HEK293 (cell line): ENCODE measurements around the gene ANKRD16.

Source experiments
- CTCF ChIA-PET: fragments of 350-600 bp; formaldehyde crosslinking; extraction: SDS; loops from one replicate; lab custom pipeline; 2021; ENCODE audit warnings: antibody characterized with exemption; lab: Yijun Ruan, JAX
- POLR2A ChIA-PET: fragments of 300-600 bp; formaldehyde crosslinking; extraction: SDS; loops from one replicate; lab custom pipeline; 2020; ENCODE audit warnings: antibody characterized with exemption, inconsistent platforms; lab: Yijun Ruan, JAX
- H3K27ac ChIP-seq: fragments of 200-500 bp; sonication (Bioruptor generic); 2 replicates; pipeline ENCODE4 v1.5.1; 2014; ENCODE audit warnings: low read depth, low read length, control low read depth, inconsistent platforms; ENCODE audit errors: extremely low read depth
- H3K36me3 ChIP-seq, 2 experiments: fragments of 200-500 bp in 1 of 2; sonication (Bioruptor generic) in 1 of 2; 1 replicate in 1 of 2; 2 replicates in 1 of 2; pipeline ENCODE4 v1.5.1; 2014 to 2017; ENCODE audit warnings: inconsistent platforms in 2 of 2, low read length in 2 of 2; ENCODE audit not compliant: control insufficient read depth in 2 of 2, insufficient read depth in 1 of 2
- H3K4me1 ChIP-seq: fragments of 200-500 bp; sonication (Bioruptor generic); 2 replicates; pipeline ENCODE4 v1.5.1; 2014; ENCODE audit warnings: mild to moderate bottlenecking, low read length, inconsistent platforms; ENCODE audit not compliant: control insufficient read depth, insufficient read depth
- H3K4me3 ChIP-seq: 2 replicates; pipeline ENCODE4 v1.5.1; 2011; ENCODE audit warnings: low read depth, mild to moderate bottlenecking, control low read depth, low read length, moderate library complexity
- H3K9me3 ChIP-seq: fragments of 200-500 bp; sonication (Bioruptor generic); 2 replicates; pipeline ENCODE4 v1.5.1; 2014; ENCODE audit warnings: low read depth, low read length, inconsistent platforms; ENCODE audit not compliant: control insufficient read depth, insufficient read depth
- BCL11A ChIP-seq: fragments of 450-650 bp; formaldehyde crosslinking; IDR thresholded peaks from 2 replicates; pipeline ENCODE4 v1.5.1; 2016; ENCODE audit warnings: low read depth, missing biosample characterization, missing genetic modification characterization
- ELK4 ChIP-seq: IDR thresholded peaks from 2 replicates; pipeline ENCODE4 v1.6.1; 2011; ENCODE audit warnings: mild to moderate bottlenecking, low read depth, low read length, borderline replicate concordance
- KLF16 ChIP-seq: fragments of 450-650 bp; formaldehyde crosslinking; IDR thresholded peaks from 2 replicates; pipeline ENCODE4 v1.5.1; 2017; ENCODE audit warnings: missing biosample characterization, missing genetic modification characterization
- KLF9 ChIP-seq: fragments of 450-650 bp; formaldehyde crosslinking; IDR thresholded peaks from 2 replicates; pipeline ENCODE4 v1.5.1; 2016; ENCODE audit warnings: missing biosample characterization, missing genetic modification characterization, low read depth
- OVOL3 ChIP-seq: fragments of 450-650 bp; formaldehyde crosslinking; IDR thresholded peaks from 2 replicates; pipeline ENCODE4 v1.5.1; 2016; ENCODE audit warnings: missing biosample characterization, missing genetic modification characterization
- PRDM1 ChIP-seq: fragments of 450-650 bp; formaldehyde crosslinking; IDR thresholded peaks from 2 replicates; pipeline ENCODE4; 2016; ENCODE audit warnings: missing biosample characterization, missing genetic modification characterization
- PRDM4 ChIP-seq: fragments of 450-650 bp; formaldehyde crosslinking; IDR thresholded peaks from 2 replicates; pipeline ENCODE4 v1.5.1; 2017; ENCODE audit warnings: missing biosample characterization, missing genetic modification characterization
- SETDB1 ChIP-seq: IDR thresholded peaks from one replicate; pipeline ENCODE4 v1.6.1; 2017; ENCODE audit warnings: mild to moderate bottlenecking, low read length, moderate library complexity, mixed read lengths; ENCODE audit not compliant: insufficient read length
- ZBTB17 ChIP-seq: fragments of 450-650 bp; formaldehyde crosslinking; IDR thresholded peaks from 2 replicates; pipeline ENCODE4 v1.5.1; 2016; ENCODE audit warnings: missing biosample characterization, missing genetic modification characterization
- ZBTB20 ChIP-seq: fragments of 450-650 bp; formaldehyde crosslinking; IDR thresholded peaks from 2 replicates; pipeline ENCODE4 v1.5.1; 2016; ENCODE audit warnings: missing biosample characterization, missing genetic modification characterization
- ZBTB26 ChIP-seq: fragments of 450-650 bp; formaldehyde crosslinking; optimal IDR thresholded peaks from 2 replicates; pipeline ENCODE3; 2016; ENCODE audit warnings: missing biosample characterization, mild to moderate bottlenecking, missing genetic modification characterization
- ZBTB7A ChIP-seq: fragments of 450-650 bp; formaldehyde crosslinking; IDR thresholded peaks from 2 replicates; pipeline ENCODE4 v1.5.1; 2016; ENCODE audit warnings: low read depth, missing biosample characterization, missing genetic modification characterization
- ZBTB8A ChIP-seq: fragments of 450-650 bp; formaldehyde crosslinking; IDR thresholded peaks from 2 replicates; pipeline ENCODE4 v1.5.1; 2016; ENCODE audit warnings: missing biosample characterization, missing genetic modification characterization
- ZEB2 ChIP-seq: fragments of 450-650 bp; formaldehyde crosslinking; IDR thresholded peaks from 2 replicates; pipeline ENCODE4 v1.5.1; 2016; ENCODE audit warnings: missing biosample characterization, missing genetic modification characterization
- ZIC2 ChIP-seq: fragments of 450-650 bp; formaldehyde crosslinking; IDR thresholded peaks from 2 replicates; pipeline ENCODE4 v1.5.1; 2016; ENCODE audit warnings: missing biosample characterization, missing genetic modification characterization
- ZNF155 ChIP-seq: fragments of 450-650 bp; formaldehyde crosslinking; IDR thresholded peaks from 2 replicates; pipeline ENCODE4 v1.5.1; 2016; ENCODE audit warnings: missing biosample characterization, missing genetic modification characterization
- ZNF174 ChIP-seq: fragments of 450-650 bp; formaldehyde crosslinking; IDR thresholded peaks from 2 replicates; pipeline ENCODE4 v1.5.0; 2017; ENCODE audit warnings: missing biosample characterization, mild to moderate bottlenecking, missing genetic modification characterization
- ZNF2 ChIP-seq: fragments of 450-650 bp; formaldehyde crosslinking; IDR thresholded peaks from 2 replicates; pipeline ENCODE4 v1.5.1; 2016; ENCODE audit warnings: missing biosample characterization, missing genetic modification characterization
- ZNF335 ChIP-seq: fragments of 450-650 bp; formaldehyde crosslinking; conservative IDR thresholded peaks from 2 replicates; pipeline ENCODE4 v1.5.1; 2016; ENCODE audit warnings: missing biosample characterization, missing genetic modification characterization
- ZNF544 ChIP-seq: fragments of 450-650 bp; formaldehyde crosslinking; IDR thresholded peaks from 2 replicates; pipeline ENCODE4 v1.5.0; 2017; ENCODE audit warnings: missing biosample characterization, missing genetic modification characterization
- ZNF555 ChIP-seq: fragments of 450-650 bp; formaldehyde crosslinking; conservative IDR thresholded peaks from 2 replicates; pipeline ENCODE4 v1.5.1; 2017; ENCODE audit warnings: missing biosample characterization, mild to moderate bottlenecking, missing genetic modification characterization, inconsistent platforms
- ZNF600 ChIP-seq: fragments of 450-650 bp; formaldehyde crosslinking; IDR thresholded peaks from 2 replicates; pipeline ENCODE4 v1.5.1; 2016; ENCODE audit warnings: missing biosample characterization, missing genetic modification characterization
- ZNF664 ChIP-seq: fragments of 450-650 bp; formaldehyde crosslinking; IDR thresholded peaks from 2 replicates; pipeline ENCODE4 v1.5.1; 2016; ENCODE audit warnings: missing biosample characterization, missing genetic modification characterization
- ZNF670 ChIP-seq: fragments of 450-650 bp; formaldehyde crosslinking; IDR thresholded peaks from 2 replicates; pipeline ENCODE4 v1.5.1; 2016; ENCODE audit warnings: missing biosample characterization, missing genetic modification characterization, low read depth
- ZNF768 ChIP-seq: fragments of 450-650 bp; formaldehyde crosslinking; IDR thresholded peaks from 2 replicates; pipeline ENCODE4 v1.5.1; 2018; ENCODE audit warnings: missing biosample characterization, mild to moderate bottlenecking, missing genetic modification characterization

ANKRD16 gene

GRCh38 chr10:5813341-5814109 is 76.2 kb downstream of the ANKRD16 start, which contains the start of gene GDI2 (continued):
- TF ChIP-seq ZNF174 (tag by site-specific recombination) (no peak), ZNF155 (no peak), ZNF544 (no peak), ZNF664 (tag by site-specific recombination) (no peak), OVOL3 (no peak), KLF16 (tag by site-specific recombination) (peak; percentile 79), ZEB2 (tag by site-specific recombination) (peak; percentile 77; the same call in 1 of the 2 replicates), PRDM4 (tag by site-specific recombination) (no peak; the same call in 1 of the 2 replicates), ZBTB8A (tag by site-specific recombination) (peak; percentile 38), ZNF555 (tag by site-specific recombination) (no peak), ZNF2 (tag by site-specific recombination) (no peak), ZNF768 (tag by site-specific recombination) (no peak)

- Histone ChIP-seq H3K36me3 (no peaks in the 10 kb centered on the region; a peak in 1 of 3 replicates), H3K9me3 (no peaks in the 10 kb centered on the region), H3K4me1 (peaks cover 7% of the 10 kb centered on the region), H3K4me3 (peak overlapping the region; percentile 98)
- POLR2A ChIA-PET = interaction anchor here (0.6 to 2.3 kb wide), 20 partner anchors 9 to 998 kb away, joined by 3 to 35 read pairs (median 4); partner anchors contain the start of genes ANKRD16, FBH1 and TASOR2
- TF ChIP-seq ZIC2 (tag by site-specific recombination) (no peak), ELK4 (no peak), ZNF335 (tag by site-specific recombination) (peak; percentile 99), ZBTB17 (no peak), ZBTB20 (tag by site-specific recombination) (peak; percentile 17; the same call in 1 of the 2 replicates), ZBTB8A (tag by site-specific recombination) (peak; percentile 98), BCL11A (tag by site-specific recombination) (no peak), ZNF600 (tag by site-specific recombination) (0 out of 2 replicates have a peak, but pooled peaks have one; percentile 14), ZNF670 (tag by site-specific recombination) (no peak), ZBTB7A (tag by site-specific recombination) (peak; percentile 53; the same call in 1 of the 2 replicates), SETDB1 (no peak), ZBTB26 (tag by site-specific recombination) (peak; percentile 77), KLF9 (no peak), PRDM1 (tag by site-specific recombination) (0 out of 2 replicates have a peak, but pooled peaks have one; percentile 49)
- TF ChIP-seq, all 188 proteins: peak for 7
- CTCF ChIA-PET = interaction anchor here (0.7 kb wide), 2 partner anchors 91 to 232 kb away, joined by 3 read pairs; no protein-coding TSS in a partner anchor
- H3K27ac ChIP-seq = peak overlapping the region; percentile 93
These were observed 76.7 kb downstream of the ANKRD16 start for GRCh38 chr10:5813091-5813340.
